Stomach (tissue), 9 donors: ENCODE data around the gene ACSBG1. TPM values are rescaled to one million over a fixed set of nuclear protein-coding genes. Genes with fewer than 3 reads are reported as not detected.
A peak's percentile ranks its signal among the peaks of the same experiment; 100 is the strongest.

Experiments used
- DNase-seq, 2 donors: peaks; one replicate each; pipeline versions ENCODE4 v3.0.0 to v3.0.0-alpha.2; 2013 to 2019
- H3K27ac ChIP-seq, 5 donors: fragments of 200-600 bp in 4 of 5; sonication (generic) in 4 of 5; one replicate each; pipeline ENCODE4 v1.5.1; 2013 to 2019; ENCODE audit warnings: mild to moderate bottlenecking in 1 of 5, moderate library complexity in 1 of 5
- H3K27me3 ChIP-seq, 3 donors: fragments of 200-600 bp; sonication (generic); one replicate each; pipeline ENCODE4 v1.5.1; 2017 to 2019; ENCODE audit warnings: mixed run types in 1 of 3
- H3K36me3 ChIP-seq, 4 donors: fragments of 200-600 bp; sonication (generic); 1 replicate in 3 of 4; 2 replicates in 1 of 4; pipeline ENCODE4 v1.5.1; 2016 to 2019
- H3K4me1 ChIP-seq, 4 donors: fragments of 200-600 bp; sonication (generic); one replicate each; pipeline ENCODE4 v1.5.1; 2016 to 2019
- H3K4me3 ChIP-seq, 4 donors: fragments of 200-600 bp; sonication (generic) in 3 of 4; one replicate each; pipeline ENCODE4 v1.5.1; 2016 to 2019; ENCODE audit warnings: mild to moderate bottlenecking in 1 of 4
- H3K9me3 ChIP-seq, 4 donors: fragments of 200-600 bp; sonication (generic); one replicate each; pipeline ENCODE4 v1.5.1; 2016 to 2019
- EP300 ChIP-seq: sonication (generic); formaldehyde crosslinking; IDR thresholded peaks from one replicate; pipeline ENCODE4 v1.6.1; 2017; ENCODE audit warnings: antibody characterized with exemption
- POLR2A ChIP-seq, 4 donors: fragments of 450-650 bp; IDR thresholded peaks; one replicate each; pipeline ENCODE4 v1.6.1; 2016; ENCODE audit warnings: antibody characterized with exemption in 4 of 4, control low read depth in 2 of 4, mild to moderate bottlenecking in 1 of 4, moderate library complexity in 1 of 4
- POLR2AphosphoS5 ChIP-seq, 3 donors: sonication (generic); formaldehyde crosslinking; IDR thresholded peaks; one replicate each; pipeline ENCODE4 v1.6.1; 2016; ENCODE audit warnings: antibody characterized with exemption in 3 of 3
- WGBS, 5 donors: extraction: QIAGEN DNeasy Blood & Tissue Kit in 3 of 5; methylation state at CpG; one replicate each; pipeline versions ENCODE4 v1.1.5 to v1.1.7; 2013 to 2018; 5-methylcytosine and 5-hydroxymethylcytosine counted together
- intact Hi-C: fragments of 100-400 bp; cut with DNase I; formaldehyde crosslinking; loops from one replicate; pipeline ENCODE4 v1.15.1; 2023; ENCODE audit warnings: low total_unique reads
- polyA plus RNA-seq, 3 donors: library from polyadenylated mRNA; stranded (reverse); fragments of 200-250 nt; gene quantifications; one replicate each; pipeline ENCODE4 v1.2.3, GENCODE V29; 2013
- total RNA-seq, 5 donors: library from RNA; depleted of rRNA; stranded (reverse); fragments of >200 nt; gene quantifications; one replicate each; pipeline versions ENCODE4 v1.1.0 to v1.2.3, GENCODE V29; 2014 to 2016
- TF ChIP-seq, protein P1 (sequence below), 7 experiments: fragments of 450-650 bp in 4 of 7; fragments of 200-600 bp in 3 of 7; sonication (generic) in 3 of 7; IDR thresholded peaks; one replicate each; pipeline ENCODE4 v1.5.1; 2016 to 2019; ENCODE audit warnings: antibody characterized with exemption in 7 of 7, control low read depth in 2 of 7, mild to moderate bottlenecking in 1 of 7
- donor health status: healthy with polysubstance abuse.
- donor health status: Bipolar disorder and iron deficiency.
- donor health status: healthy.

The ACSBG1 gene
- total and polyA plus RNA-seq, 8 donors, result under 0.01 to 1.5 (median 0.15) TPM; not detected in 3

DNA sequence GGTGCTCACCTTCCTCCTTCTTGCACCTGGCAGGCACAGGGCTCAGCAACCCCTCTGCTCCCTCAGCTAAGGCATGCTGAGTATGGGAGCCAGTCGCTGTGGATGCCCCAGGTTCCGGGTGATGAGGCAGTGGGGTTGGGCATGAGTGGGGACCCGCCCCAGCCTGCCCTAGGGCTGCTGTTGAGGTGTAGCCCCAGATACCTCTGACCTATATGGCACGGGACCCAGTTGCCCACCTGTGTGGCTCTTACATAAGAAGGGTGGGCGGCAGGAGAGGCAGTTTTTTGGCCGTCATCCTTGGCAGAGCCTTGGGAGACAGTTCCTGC lies 21.0 kb downstream of the ACSBG1 start:
- Histone ChIP-seq H3K4me1 (peaks cover 17 to 62% (median 44%) of the 10 kb centered on the region in 4 donors), H3K9me3 (no peaks in the 10 kb centered on the region), H3K27ac (peak overlapping the region in 1 of 5 donors; percentile 25), H3K27me3 (peaks cover 0 to 8% (median 0%) of the 10 kb centered on the region in 3 donors), H3K4me3 (no peak overlapping the region), H3K36me3 (no peaks in the 10 kb centered on the region)
- TF ChIP-seq POLR2A (IDR thresholded peaks at IDR 0.05), result no peak
- no peak for TF ChIP-seq EP300
- TF ChIP-seq, protein P1, sequence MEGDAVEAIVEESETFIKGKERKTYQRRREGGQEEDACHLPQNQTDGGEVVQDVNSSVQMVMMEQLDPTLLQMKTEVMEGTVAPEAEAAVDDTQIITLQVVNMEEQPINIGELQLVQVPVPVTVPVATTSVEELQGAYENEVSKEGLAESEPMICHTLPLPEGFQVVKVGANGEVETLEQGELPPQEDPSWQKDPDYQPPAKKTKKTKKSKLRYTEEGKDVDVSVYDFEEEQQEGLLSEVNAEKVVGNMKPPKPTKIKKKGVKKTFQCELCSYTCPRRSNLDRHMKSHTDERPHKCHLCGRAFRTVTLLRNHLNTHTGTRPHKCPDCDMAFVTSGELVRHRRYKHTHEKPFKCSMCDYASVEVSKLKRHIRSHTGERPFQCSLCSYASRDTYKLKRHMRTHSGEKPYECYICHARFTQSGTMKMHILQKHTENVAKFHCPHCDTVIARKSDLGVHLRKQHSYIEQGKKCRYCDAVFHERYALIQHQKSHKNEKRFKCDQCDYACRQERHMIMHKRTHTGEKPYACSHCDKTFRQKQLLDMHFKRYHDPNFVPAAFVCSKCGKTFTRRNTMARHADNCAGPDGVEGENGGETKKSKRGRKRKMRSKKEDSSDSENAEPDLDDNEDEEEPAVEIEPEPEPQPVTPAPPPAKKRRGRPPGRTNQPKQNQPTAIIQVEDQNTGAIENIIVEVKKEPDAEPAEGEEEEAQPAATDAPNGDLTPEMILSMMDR (IDR thresholded peaks at IDR 0.05), result no peak
- no peak for TF ChIP-seq POLR2AphosphoS5 (IDR thresholded peaks at IDR 0.05)
- intact Hi-C loops, result no loop called here
- DNase-seq, result no peak
- WGBS, 5 donors, result 74 to 100% (median 91%) methylated on average over 1 to 6 of the region's 6 CpGs

DNA sequence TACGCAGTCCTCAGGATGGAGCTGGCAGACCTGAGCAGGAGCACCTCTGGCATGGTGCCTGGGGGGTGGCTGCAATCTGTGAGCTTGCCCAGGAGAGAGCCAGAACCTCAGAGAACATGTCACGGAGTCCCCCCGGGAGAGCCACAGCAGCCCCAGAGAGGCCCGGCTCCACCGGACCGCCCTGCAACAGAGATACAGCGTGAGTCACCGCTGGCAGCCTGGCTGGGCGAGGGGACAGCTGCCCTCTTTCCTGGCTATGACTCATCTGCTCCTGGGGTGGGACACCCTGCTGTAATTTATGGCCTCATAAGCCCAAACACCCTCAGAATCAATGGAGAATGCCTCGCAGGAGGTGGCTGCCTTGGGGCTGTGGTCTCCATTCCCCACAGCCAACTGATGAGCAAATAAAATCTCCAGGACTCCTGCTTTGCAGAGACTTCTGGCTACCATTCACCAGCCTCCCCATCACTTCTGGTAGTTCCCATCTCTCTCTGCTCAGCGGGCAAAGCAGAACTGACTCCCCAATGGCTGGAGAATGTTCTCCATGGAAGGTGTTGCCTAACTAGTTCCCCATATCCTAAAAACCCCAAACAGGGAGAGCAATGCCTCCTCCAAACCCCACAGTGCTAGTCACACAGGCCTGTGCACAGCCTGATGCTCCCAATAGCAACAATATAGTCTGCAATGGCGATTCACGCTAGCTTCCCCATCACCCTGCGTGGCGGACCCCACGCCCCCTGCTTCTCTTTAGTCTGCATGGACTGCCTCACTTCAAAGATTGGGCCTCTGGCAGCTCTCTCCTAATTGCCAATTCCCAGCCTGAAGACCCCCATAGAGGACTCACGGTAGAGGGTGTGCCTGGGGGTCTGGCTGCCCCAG lies 21.6 kb downstream of the ACSBG1 start:
- Histone ChIP-seq H3K4me3 (no peak overlapping the region), H3K36me3 (no peaks in the 10 kb centered on the region), H3K4me1 (peaks cover 17 to 61% (median 43%) of the 10 kb centered on the region in 4 donors), H3K9me3 (no peaks in the 10 kb centered on the region), H3K27me3 (peaks cover 0 to 8% (median 0%) of the 10 kb centered on the region in 3 donors), H3K27ac (peak overlapping the region in 2 of 5 donors; percentile 25 to 46)
- 54 to 80% (median 55%) methylated on average over 10 to 17 of the region's 17 CpGs for WGBS, 5 donors
- TF ChIP-seq POLR2AphosphoS5 (IDR thresholded peaks at IDR 0.05), result peak in 2 of 3 donors; percentile 24 to 50
- TF ChIP-seq POLR2A (IDR thresholded peaks at IDR 0.05), result no peak
- peak; percentile 73 to 76 for DNase-seq
- intact Hi-C loops, result no loop called here

- Histone ChIP-seq H3K27ac (peak overlapping the region in 2 of 5 donors; percentile 46 to 64), H3K4me1 (peaks cover 14 to 62% (median 37%) of the 10 kb centered on the region in 4 donors), H3K36me3 (no peaks in the 10 kb centered on the region), H3K27me3 (peaks cover 0 to 8% (median 0%) of the 10 kb centered on the region in 3 donors), H3K4me3 (no peak overlapping the region), H3K9me3 (no peaks in the 10 kb centered on the region)
- DNase-seq, result peak in 1 of 2 donors; percentile 15
- intact Hi-C loops, result no loop called here
- WGBS, 5 donors, result 87 to 95% (median 90%) methylated on average over 10 of the region's 10 CpGs
- TF ChIP-seq POLR2A (IDR thresholded peaks at IDR 0.05) (no peak), EP300 (no peak)
- TF ChIP-seq, protein P1 (IDR thresholded peaks at IDR 0.05), result no peak
Measured at GRCh38 chr15:78212008-78212407, 22.4 kb downstream of the ACSBG1 start.

- Histone ChIP-seq H3K4me3 (no peak overlapping the region), H3K27me3 (peaks cover 0 to 8% (median 0%) of the 10 kb centered on the region in 3 donors), H3K36me3 (no peaks in the 10 kb centered on the region), H3K9me3 (no peaks in the 10 kb centered on the region), H3K27ac (peak overlapping the region in 2 of 5 donors; percentile 46 to 64), H3K4me1 (peaks cover 7 to 56% (median 31%) of the 10 kb centered on the region in 4 donors)
- 70 to 78% (median 73%) methylated on average over 12 of the region's 12 CpGs for WGBS, 5 donors
- DNase-seq, result peak in 1 of 2 donors; percentile 17
- TF ChIP-seq POLR2AphosphoS5 (IDR thresholded peaks at IDR 0.05) (no peak), POLR2A (IDR thresholded peaks at IDR 0.05) (no peak), EP300 (no peak)
- TF ChIP-seq, protein P1 (IDR thresholded peaks at IDR 0.05), result no peak
- intact Hi-C loops, result no loop called here
Measured at GRCh38 chr15:78211189-78211921, 23.0 kb downstream of the ACSBG1 start.
